SK-N-SH (cell line): ENCODE data around the gene C16orf87. TPM values are rescaled to one million over a fixed set of nuclear protein-coding genes. Genes with fewer than 3 reads are reported as not detected.

ENCODE experiments used
- CTCF ChIA-PET: fragments of 300-600, 350-600 bp; formaldehyde crosslinking; extraction: SDS; loops from one replicate; lab custom pipeline; 2021; lab: Yijun Ruan, JAX
- POLR2A ChIA-PET: fragments of 350-600 bp; sonication (Branson Sonifier 250); formaldehyde crosslinking; extraction: SDS; loops from one replicate; lab custom pipeline; 2020; ENCODE audit warnings: antibody characterized with exemption, inconsistent platforms; lab: Yijun Ruan, JAX
- DNase-seq: peaks from one replicate; pipeline ENCODE4 v3.0.0; 2012
- H2AFZ ChIP-seq: fragments of 200-600 bp; sonication (generic); 2 replicates; pipeline ENCODE4 v1.8.1; 2016; ENCODE audit warnings: antibody characterized with exemption, mild to moderate bottlenecking, low read depth
- H3F3A ChIP-seq: fragments of 200-600 bp; sonication (generic); replicated peaks from 2 replicates; pipeline ENCODE3; 2016; ENCODE audit warnings: antibody characterized with exemption, mild to moderate bottlenecking; ENCODE audit not compliant: insufficient read depth
- H3K27ac ChIP-seq, 2 experiments: fragments of 200-500 bp in 1 of 2; fragments of 200-600 bp in 1 of 2; sonication (Bioruptor generic) in 1 of 2; sonication (generic), shearing (Covaris generic) in 1 of 2; 2 replicates each; pipeline versions ENCODE4 v1.5.1 to v1.6.1; 2014 to 2016; ENCODE audit warnings: low read depth in 2 of 2, inconsistent platforms in 1 of 2, low read length in 1 of 2, mild to moderate bottlenecking in 1 of 2, mixed read lengths in 1 of 2
- H3K27me3 ChIP-seq: fragments of 200-600 bp; sonication (generic), shearing (Covaris generic); 2 replicates; pipeline ENCODE4 v1.6.1; 2016; ENCODE audit warnings: mixed run types; ENCODE audit not compliant: insufficient read depth
- H3K36me3 ChIP-seq, 2 experiments: fragments of 200-500 bp in 1 of 2; fragments of 200-600 bp in 1 of 2; sonication (Bioruptor generic) in 1 of 2; sonication (generic) in 1 of 2; replicated peaks in 1 of 2; 2 replicates each; pipeline versions ENCODE3 to v1.5.1; 2014 to 2016; ENCODE audit warnings: low read length in 1 of 2, mild to moderate bottlenecking in 1 of 2; ENCODE audit not compliant: insufficient read depth in 2 of 2, control insufficient read depth in 1 of 2
- H3K4me1 ChIP-seq, 2 experiments: fragments of 200-500 bp in 1 of 2; fragments of 200-600 bp in 1 of 2; sonication (Bioruptor generic) in 1 of 2; sonication (generic), shearing (Covaris generic) in 1 of 2; 2 replicates each; pipeline versions ENCODE4 v1.5.1 to v1.6.1; 2014 to 2016; ENCODE audit warnings: low read depth in 1 of 2, low read length in 1 of 2, mixed run types in 1 of 2; ENCODE audit not compliant: insufficient read depth in 2 of 2, control insufficient read depth in 1 of 2
- H3K4me2 ChIP-seq: fragments of 200-600 bp; sonication (generic), shearing (Covaris generic); 2 replicates; pipeline ENCODE4 v1.6.1; 2017; ENCODE audit warnings: mixed run types
- H3K4me3 ChIP-seq, 2 experiments: fragments of 200-500 bp in 1 of 2; fragments of 200-600 bp in 1 of 2; sonication (Bioruptor generic) in 1 of 2; sonication (generic), shearing (Covaris generic) in 1 of 2; 2 replicates each; pipeline versions ENCODE4 v1.5.1 to v1.8.1; 2014 to 2016; ENCODE audit warnings: low read depth in 2 of 2, inconsistent platforms in 1 of 2, low read length in 1 of 2, mild to moderate bottlenecking in 1 of 2, mixed read lengths in 1 of 2, moderate library complexity in 1 of 2
- H3K79me2 ChIP-seq: fragments of 200-600 bp; sonication (generic); 2 replicates; pipeline ENCODE4 v1.8.1; 2017; ENCODE audit warnings: mild to moderate bottlenecking; ENCODE audit not compliant: insufficient read depth
- H3K9ac ChIP-seq: fragments of 200-600 bp; sonication (generic); 2 replicates; pipeline ENCODE4 v1.6.1; 2017; ENCODE audit warnings: mixed run types
- H3K9me2 ChIP-seq: fragments of 200-600 bp; sonication (generic); 2 replicates; pipeline ENCODE4 v1.6.1; 2017; ENCODE audit warnings: mixed run types
- H3K9me3 ChIP-seq: fragments of 200-600 bp; sonication (generic); 2 replicates; pipeline ENCODE4 v1.6.1; 2017; ENCODE audit warnings: mixed run types, mild to moderate bottlenecking, moderate library complexity
- H4K20me1 ChIP-seq: fragments of 200-600 bp; sonication (generic); 2 replicates; pipeline ENCODE4 v1.6.1; 2017; ENCODE audit warnings: mild to moderate bottlenecking, mixed run types; ENCODE audit not compliant: insufficient read depth
- CHD2 ChIP-seq: fragments of 150-350 bp; IDR thresholded peaks from 2 replicates; pipeline ENCODE4 v1.6.1; 2018; ENCODE audit warnings: low read length; ENCODE audit not compliant: partially characterized antibody
- CTCF ChIP-seq: fragments of 200-600 bp; sonication (generic); IDR thresholded peaks from 2 replicates; pipeline ENCODE4 v1.6.1; 2017; ENCODE audit warnings: antibody characterized with exemption, mild to moderate bottlenecking, moderate library complexity
- EP300 ChIP-seq, 2 experiments: IDR thresholded peaks; 2 replicates each; pipeline versions ENCODE4 v1.4.0 to v1.6.1; 2012; ENCODE audit warnings: borderline replicate concordance in 1 of 2, low read depth in 1 of 2, low read length in 1 of 2
- EZH2phosphoT487 ChIP-seq: fragments of 200-600 bp; sonication (generic); IDR thresholded peaks from 2 replicates; pipeline ENCODE4 v1.6.1; 2017; ENCODE audit warnings: low read depth, mixed run types, mild to moderate bottlenecking, antibody characterized with exemption, moderate library complexity, borderline replicate concordance
- FOSL2 ChIP-seq: IDR thresholded peaks from 2 replicates; pipeline ENCODE4 v1.4.0; 2012; ENCODE audit warnings: low read depth, mild to moderate bottlenecking, moderate library complexity, borderline replicate concordance
- GATA2 ChIP-seq: sonication (generic); formaldehyde crosslinking; IDR thresholded peaks from 2 replicates; pipeline ENCODE4 v1.5.0; 2020; ENCODE audit warnings: mild to moderate bottlenecking, missing genetic modification reagents
- JUND ChIP-seq: IDR thresholded peaks from 2 replicates; pipeline ENCODE4 v1.4.0; 2012
- MEF2A ChIP-seq: IDR thresholded peaks from 2 replicates; pipeline ENCODE4 v1.4.0; 2012; ENCODE audit warnings: low read depth, borderline replicate concordance
- MXI1 ChIP-seq: IDR thresholded peaks from 2 replicates; pipeline ENCODE4 v1.6.1; 2012; ENCODE audit warnings: mild to moderate bottlenecking, low read depth, low read length, improper control_type of control experiment
- NRF1 ChIP-seq: IDR thresholded peaks from 2 replicates; pipeline ENCODE4 v1.6.1; 2012; ENCODE audit warnings: low read depth, mild to moderate bottlenecking, low read length
- PBX3 ChIP-seq: IDR thresholded peaks from 2 replicates; pipeline ENCODE4; 2012
- POLR2AphosphoS5 ChIP-seq: IDR thresholded peaks from 2 replicates; pipeline ENCODE4 v1.6.1; 2012; ENCODE audit warnings: low read depth, low read length
- RAD21 ChIP-seq: IDR thresholded peaks from 2 replicates; pipeline ENCODE4 v1.6.1; 2012; ENCODE audit warnings: mild to moderate bottlenecking, low read length
- RFX5 ChIP-seq: IDR thresholded peaks from 2 replicates; pipeline ENCODE4 v1.6.1; 2012; ENCODE audit warnings: mild to moderate bottlenecking, improper control_type of control experiment, low read length
- RXRA ChIP-seq: IDR thresholded peaks from 2 replicates; pipeline ENCODE4 v1.4.0; 2012; ENCODE audit warnings: low read depth, mild to moderate bottlenecking, borderline replicate concordance
- SIN3A ChIP-seq: IDR thresholded peaks from 2 replicates; pipeline ENCODE4 v1.6.1; 2012; ENCODE audit warnings: low read depth, mild to moderate bottlenecking, low read length, moderate library complexity, borderline replicate concordance
- USF2 ChIP-seq: fragments of 150-350 bp; IDR thresholded peaks from 2 replicates; pipeline ENCODE4 v1.6.1; 2017; ENCODE audit warnings: antibody characterized with exemption, low read length, low read depth, borderline replicate concordance
- YY1 ChIP-seq: IDR thresholded peaks from 2 replicates; pipeline ENCODE4 v1.4.0; 2012; ENCODE audit warnings: low read depth, mild to moderate bottlenecking
- WGBS: methylation state at CpG from one replicate; pipeline ENCODE4 v1.1.6; 2017; ENCODE audit warnings: low lambda C conversion rate; 5-methylcytosine and 5-hydroxymethylcytosine counted together
- polyA plus RNA-seq, 3 experiments: library from polyadenylated mRNA; depleted of rRNA; stranded (reverse); fragments of >200 nt; gene quantifications; 2 replicates each; pipeline ENCODE4 v1.2.3, GENCODE V29; 2012
- TF ChIP-seq, protein P1 (sequence below): fragments of 150-350 bp; IDR thresholded peaks from 2 replicates; pipeline ENCODE4 v1.6.1; 2016; ENCODE audit warnings: mild to moderate bottlenecking, low read depth, low read length
- TF ChIP-seq, protein P2 (sequence below): IDR thresholded peaks from 2 replicates; pipeline ENCODE4 v1.4.0; 2012; ENCODE audit warnings: low read depth

Gene C16orf87
- polyA plus RNA-seq, 1 of the 3 experiments (the other 2 are of a cell fraction), result 3.5 TPM

GRCh38 chr16:46842192-46842895 lies 11.4 kb upstream of the C16orf87 start:
- H3F3A ChIP-seq, result no peaks in the 10 kb centered on the region
- no peaks in the 10 kb centered on the region for H3K9me3 ChIP-seq
- H3K4me3 ChIP-seq, result no peak overlapping the region
- no peak for DNase-seq
- 94% methylated on average over 18 of the region's 18 CpGs for WGBS
- no peaks in the 10 kb centered on the region for H3K9me2 ChIP-seq
- no peaks in the 10 kb centered on the region for H3K27me3 ChIP-seq
- H3K4me1 ChIP-seq, result no peaks in the 10 kb centered on the region
- no peaks in the 10 kb centered on the region for H3K79me2 ChIP-seq
- TF ChIP-seq MXI1 (no peak), YY1 (no peak), CTCF (no peak), POLR2AphosphoS5 (no peak), RXRA (no peak), EZH2phosphoT487 (no peak), RFX5 (no peak), NRF1 (no peak), GATA2 (CRISPR knock-in tag) (no peak)
- TF ChIP-seq, protein P1, sequence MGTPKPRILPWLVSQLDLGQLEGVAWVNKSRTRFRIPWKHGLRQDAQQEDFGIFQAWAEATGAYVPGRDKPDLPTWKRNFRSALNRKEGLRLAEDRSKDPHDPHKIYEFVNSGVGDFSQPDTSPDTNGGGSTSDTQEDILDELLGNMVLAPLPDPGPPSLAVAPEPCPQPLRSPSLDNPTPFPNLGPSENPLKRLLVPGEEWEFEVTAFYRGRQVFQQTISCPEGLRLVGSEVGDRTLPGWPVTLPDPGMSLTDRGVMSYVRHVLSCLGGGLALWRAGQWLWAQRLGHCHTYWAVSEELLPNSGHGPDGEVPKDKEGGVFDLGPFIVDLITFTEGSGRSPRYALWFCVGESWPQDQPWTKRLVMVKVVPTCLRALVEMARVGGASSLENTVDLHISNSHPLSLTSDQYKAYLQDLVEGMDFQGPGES, result no peak
- TF ChIP-seq, protein P2, sequence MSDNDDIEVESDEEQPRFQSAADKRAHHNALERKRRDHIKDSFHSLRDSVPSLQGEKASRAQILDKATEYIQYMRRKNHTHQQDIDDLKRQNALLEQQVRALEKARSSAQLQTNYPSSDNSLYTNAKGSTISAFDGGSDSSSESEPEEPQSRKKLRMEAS, result no peak
- H4K20me1 ChIP-seq, result no peaks in the 10 kb centered on the region
- CTCF ChIA-PET, result interaction anchor here (0.5 to 3.5 kb wide), 2 partner anchors 12 to 67 kb away, joined by 3 to 17 read pairs; no protein-coding TSS in a partner anchor
- no peak overlapping the region for H3K4me2 ChIP-seq
- POLR2A ChIA-PET, result no interaction called here
- H3K27ac ChIP-seq, result no peak overlapping the region
- H3K36me3 ChIP-seq, result no peaks in the 10 kb centered on the region
- no peak overlapping the region for H3K9ac ChIP-seq
- no peak overlapping the region for H2AFZ ChIP-seq

DNA sequence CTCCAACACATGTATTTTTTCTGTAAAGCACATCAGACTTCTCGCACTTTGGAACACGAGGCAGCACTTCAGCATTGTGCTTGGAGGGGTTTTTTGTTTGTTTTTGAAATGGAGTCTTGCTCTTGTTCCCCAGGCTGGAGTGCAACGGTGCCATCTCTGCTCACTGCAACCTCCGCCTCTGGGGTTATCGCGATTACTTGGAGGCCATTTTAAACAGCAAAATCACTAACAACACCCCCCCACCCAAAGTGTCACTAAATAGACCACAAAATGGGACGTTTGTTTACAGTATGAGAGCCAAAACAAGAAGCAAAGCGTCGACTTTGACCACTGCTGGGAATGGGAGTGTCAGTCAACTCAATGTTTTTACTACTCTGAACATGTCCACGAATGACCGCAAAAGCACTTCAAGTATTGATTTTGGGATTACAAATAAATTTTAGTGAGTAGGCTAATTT lies 9.0 kb upstream of the C16orf87 start:
- H3K9ac ChIP-seq, result no peak overlapping the region
- no peak overlapping the region for H3K27ac ChIP-seq
- no peaks in the 10 kb centered on the region for H3K9me2 ChIP-seq
- DNase-seq, result no peak
- H3F3A ChIP-seq, result no peaks in the 10 kb centered on the region
- H3K4me2 ChIP-seq, result no peak overlapping the region
- no peak overlapping the region for H2AFZ ChIP-seq
- no peaks in the 10 kb centered on the region for H3K4me1 ChIP-seq
- H3K4me3 ChIP-seq, result no peak overlapping the region
- CTCF ChIA-PET, result interaction anchor here (0.7 to 3.5 kb wide), 5 partner anchors 12 to 166 kb away, joined by 3 to 17 read pairs (median 3); no protein-coding TSS in a partner anchor
- no peaks in the 10 kb centered on the region for H3K36me3 ChIP-seq
- no peaks in the 10 kb centered on the region for H4K20me1 ChIP-seq
- H3K27me3 ChIP-seq, result no peaks in the 10 kb centered on the region
- 78% methylated on average over 11 of the region's 11 CpGs for whole genome bisulfite sequencing
- H3K9me3 ChIP-seq, result no peaks in the 10 kb centered on the region
- no peaks in the 10 kb centered on the region for H3K79me2 ChIP-seq
- POLR2A ChIA-PET, result no interaction called here
- TF ChIP-seq PBX3, result no peak
- TF ChIP-seq SIN3A, result no peak
- TF ChIP-seq EZH2phosphoT487, result no peak
- no peak for TF ChIP-seq RAD21
- TF ChIP-seq POLR2AphosphoS5, result no peak
- TF ChIP-seq, protein P2, result no peak
- no peak for TF ChIP-seq NRF1
- TF ChIP-seq CHD2, result no peak
- TF ChIP-seq MEF2A, result no peak
- no peak for TF ChIP-seq RFX5
- TF ChIP-seq USF2, result no peak
- TF ChIP-seq FOSL2, result no peak
- TF ChIP-seq JUND, result no peak
- no peak for TF ChIP-seq EP300 (IDR thresholded peaks at IDR 0.05; ENCODE audit: borderline replicate concordance in 1 of 2, low read depth in 1 of 2, low read length in 1 of 2)
- no peak for TF ChIP-seq YY1
